ENCODE measurements around the gene ABCC1. TPM values are rescaled to one million over a fixed set of nuclear protein-coding genes. Genes with fewer than 3 reads are reported as not detected.

ABCC1 gene
- total RNA-seq, 1 donor from 2014 or later: 16.6 TPM

DNA sequence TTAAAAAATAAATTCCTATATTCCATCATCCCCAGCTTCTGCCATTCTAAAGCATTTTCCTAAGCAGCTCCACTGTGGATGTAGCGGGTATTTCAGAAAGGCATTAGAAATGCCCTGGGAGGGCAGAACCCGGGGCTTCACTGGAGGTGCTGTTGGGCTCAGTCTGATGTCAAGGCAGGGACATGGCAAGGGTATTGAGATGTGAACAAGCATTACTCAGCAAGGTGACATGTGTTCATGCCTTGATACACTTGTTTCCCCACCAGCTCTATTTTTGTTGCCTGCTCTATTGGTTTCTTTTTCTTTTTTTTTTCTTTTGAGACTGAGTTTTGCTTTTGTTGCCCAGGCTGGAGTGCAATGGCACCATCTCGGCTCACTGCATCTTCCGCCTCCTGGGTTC, 35.7 kb downstream of the ABCC1 start:
- DNase-seq (ENCODE audit: low spot score): no peak
- intact Hi-C loops (cut with DNase I): no loop called here

DNA sequence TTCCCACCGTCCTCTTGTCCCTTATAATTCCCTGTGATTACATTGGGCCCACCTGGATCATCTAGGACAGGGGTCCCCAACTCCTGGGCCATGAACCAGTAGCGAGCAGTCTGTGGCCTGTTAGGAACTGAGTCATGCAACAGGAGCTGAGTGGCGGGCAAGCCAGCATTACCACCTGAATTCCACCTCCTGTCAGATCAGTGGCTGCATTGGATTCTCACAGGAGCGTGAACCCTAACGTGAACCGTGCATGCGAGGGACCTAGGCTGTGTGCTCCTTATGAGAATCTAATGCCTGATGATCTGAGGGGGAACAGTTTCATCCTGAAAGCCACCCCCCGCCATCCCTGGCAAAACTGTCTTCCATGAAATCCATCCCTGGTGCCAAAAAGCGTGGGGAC, 36.8 kb downstream of the ABCC1 start:
- peak; percentile 29 for DNase-seq (ENCODE audit: low spot score)
- intact Hi-C loops (cut with DNase I): no loop called here

DNA sequence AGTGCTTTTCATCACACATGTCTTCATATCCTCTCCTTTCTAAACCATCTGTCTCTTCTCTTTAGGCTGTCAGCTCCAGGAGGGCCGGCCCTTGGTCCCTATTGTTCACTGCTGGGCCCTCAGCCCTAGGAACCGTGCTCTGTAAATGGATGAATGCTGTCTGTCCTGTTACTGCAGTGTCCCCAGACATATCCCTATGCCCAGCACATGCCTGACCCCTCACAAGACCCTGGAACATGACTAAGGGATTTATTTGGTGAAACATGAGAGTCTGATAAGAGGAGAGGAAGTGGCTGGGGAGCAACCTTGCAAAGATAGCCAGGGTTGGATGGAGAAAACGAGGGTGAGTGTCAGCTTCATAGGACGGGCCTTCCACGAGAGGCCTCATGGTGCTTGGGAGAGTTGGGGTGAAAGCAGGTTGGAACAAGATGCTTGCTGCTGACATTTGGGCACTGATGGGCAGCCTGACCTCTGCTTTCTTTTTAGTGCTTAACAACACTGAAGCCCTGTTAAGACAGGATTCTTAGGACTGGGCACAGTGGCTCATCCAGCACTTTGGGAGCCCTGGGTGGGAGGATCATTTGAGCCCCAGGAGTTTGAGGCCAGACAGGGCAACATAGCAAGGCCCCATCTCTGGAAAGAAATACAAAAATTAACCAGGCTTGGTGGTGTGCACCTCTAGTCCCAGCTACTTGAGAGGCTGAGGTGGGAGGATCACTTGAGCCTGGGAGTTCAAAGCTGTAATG, 39.0 kb downstream of the ABCC1 start:
- intact Hi-C loops (cut with DNase I): no loop called here
- no peak for DNase-seq (ENCODE audit: low spot score)

DNA sequence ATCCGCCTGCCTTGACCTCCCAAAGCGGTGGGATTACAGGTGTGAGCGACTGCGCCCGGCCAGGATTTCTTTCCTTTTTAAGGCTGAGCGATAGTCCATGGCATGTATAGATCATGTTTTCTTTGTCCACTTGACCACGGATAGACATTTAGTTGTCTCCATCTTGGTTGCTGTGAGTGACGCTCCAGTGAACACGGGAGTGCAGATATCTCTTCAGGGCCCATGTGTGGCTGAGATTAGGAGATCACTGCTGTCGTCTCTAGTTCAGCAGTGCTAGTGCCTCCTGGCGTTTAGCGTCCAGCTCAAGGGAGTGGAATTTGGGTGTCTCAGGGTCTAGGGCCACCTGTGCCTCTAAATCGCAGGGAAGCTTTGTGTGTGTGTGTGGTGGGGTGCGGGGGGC, 41.5 kb downstream of the ABCC1 start:
- DNase-seq (ENCODE audit: low spot score): no peak
- intact Hi-C loops (cut with DNase I): no loop called here

DNA sequence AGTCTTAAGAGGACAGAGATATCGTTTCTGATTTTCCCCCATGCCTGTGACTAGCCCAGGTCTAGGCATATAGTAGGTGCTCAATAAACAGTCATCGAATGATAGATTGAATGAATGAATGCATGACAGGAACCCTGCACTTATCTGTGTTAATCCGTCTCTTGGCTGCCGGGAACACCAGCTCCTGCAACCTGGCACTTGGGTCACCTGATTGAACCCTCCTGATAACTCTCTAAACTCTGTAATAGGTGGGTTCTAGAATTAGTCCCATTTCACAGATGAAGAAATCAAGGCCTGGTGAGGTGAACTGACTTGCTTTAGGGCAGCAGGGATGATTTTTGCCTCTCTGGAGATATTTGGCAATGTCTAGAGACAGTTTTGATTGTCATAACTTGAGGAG, 43.7 kb downstream of the ABCC1 start:
- intact Hi-C loops (cut with DNase I): no loop called here
- DNase-seq (ENCODE audit: low spot score): no peak

DNA sequence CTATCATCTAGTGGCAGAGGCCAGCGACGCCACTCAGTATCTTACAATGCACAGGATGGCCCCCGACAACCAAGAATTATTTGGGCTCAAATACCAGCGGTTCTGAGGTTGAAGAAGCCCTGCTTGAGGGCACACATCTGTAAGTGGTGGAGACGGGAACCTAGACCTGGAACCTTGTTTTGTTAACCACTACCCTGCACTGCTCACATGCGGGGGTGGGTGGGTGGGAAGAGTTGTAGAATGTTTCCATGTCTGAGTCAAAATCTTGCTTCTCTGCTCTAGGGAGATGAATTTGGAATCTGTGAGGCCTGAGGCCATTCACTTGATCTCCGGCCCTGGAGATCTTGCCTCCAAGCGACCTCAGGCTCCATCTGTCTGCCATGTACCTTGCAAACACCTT, 44.1 kb downstream of the ABCC1 start:
- no peak for DNase-seq (ENCODE audit: low spot score)
- intact Hi-C loops (cut with DNase I): no loop called here

- no peak for DNase-seq (ENCODE audit: low spot score)
- intact Hi-C loops (cut with DNase I): no loop called here
Observed at GRCh38 chr16:15993946-15994665, 44.7 kb downstream of the ABCC1 start.

- no peak for DNase-seq (ENCODE audit: low spot score)
- intact Hi-C loops (cut with DNase I): no loop called here
Observed at GRCh38 chr16:15996432-15997109, 47.2 kb downstream of the ABCC1 start.

GRCh38 chr16:16000685-16001084, 51.3 kb downstream of the ABCC1 start:
- intact Hi-C loops (cut with DNase I): no loop called here
- no peak for DNase-seq (ENCODE audit: low spot score)

DNA sequence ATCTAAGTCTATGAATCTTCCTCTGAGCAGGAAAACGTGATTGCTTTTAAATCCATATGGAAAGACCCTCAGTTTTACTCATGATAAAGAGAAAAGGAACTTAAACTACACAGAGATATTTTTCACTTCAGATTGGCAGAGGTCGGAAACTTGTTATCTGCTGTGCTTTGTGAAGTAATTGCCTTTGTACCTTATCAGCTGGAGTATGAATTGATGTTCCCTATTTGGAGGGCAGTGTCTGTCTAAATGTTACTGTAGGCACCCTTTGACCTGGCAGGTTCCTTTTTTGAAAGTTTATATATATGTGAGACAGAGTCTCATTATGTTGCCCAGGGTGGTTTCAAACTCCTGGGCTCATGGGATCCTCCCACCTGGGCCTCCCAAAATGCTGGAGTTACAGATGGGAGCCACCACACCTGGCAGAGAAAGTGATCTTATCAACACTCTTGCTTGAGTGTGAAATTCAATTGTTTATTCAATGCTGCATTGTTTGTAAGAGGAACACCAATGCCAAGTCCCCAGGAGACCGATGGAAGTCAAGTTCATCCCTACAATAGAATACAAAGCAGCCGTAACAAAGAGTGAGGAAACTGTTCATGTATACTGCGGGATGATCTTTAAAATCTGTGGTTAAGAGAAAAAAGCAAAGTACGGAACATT, 52.3 kb downstream of the ABCC1 start:
- DNase-seq (ENCODE audit: low spot score): no peak
- intact Hi-C loops (cut with DNase I): no loop called here

GRCh38 chr16:16003719-16004313, 54.4 kb downstream of the ABCC1 start:
- intact Hi-C loops (cut with DNase I): no loop called here
- DNase-seq (ENCODE audit: low spot score): no peak

DNA sequence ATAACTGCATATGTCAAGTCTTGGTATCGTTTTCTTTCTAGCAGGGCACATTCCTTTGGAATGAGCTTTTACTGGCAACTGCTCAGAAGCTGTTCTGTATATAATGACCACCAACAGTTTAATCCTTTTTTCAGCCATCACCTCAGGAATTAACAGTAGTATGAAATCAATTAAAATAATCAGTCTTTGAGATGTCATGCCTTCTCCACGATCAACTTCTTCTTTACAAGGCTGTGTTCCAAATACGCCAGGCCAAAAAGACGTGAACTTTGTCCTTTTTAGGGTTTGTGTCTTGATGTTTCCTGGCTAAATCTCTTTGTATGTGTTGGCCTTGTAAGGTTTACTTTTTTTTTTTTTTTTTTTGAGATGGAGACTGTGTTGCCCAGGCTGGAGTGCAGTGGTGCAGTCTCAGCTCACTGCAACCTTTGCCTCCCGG, 54.9 kb downstream of the ABCC1 start:
- intact Hi-C loops (cut with DNase I): no loop called here

GRCh38 chr16:16005721-16006120, 56.3 kb downstream of the ABCC1 start:
- DNase-seq (ENCODE audit: low spot score): no peak
- intact Hi-C loops (cut with DNase I): no loop called here

More for the DNA sequence above, 54.9 kb downstream of the ABCC1 start:
- no peak for DNase-seq (ENCODE audit: low spot score)

GRCh38 chr16:16006650-16007049, 57.2 kb downstream of the ABCC1 start:
- DNase-seq (ENCODE audit: low spot score): no peak
- intact Hi-C loops (cut with DNase I): no loop called here

DNA sequence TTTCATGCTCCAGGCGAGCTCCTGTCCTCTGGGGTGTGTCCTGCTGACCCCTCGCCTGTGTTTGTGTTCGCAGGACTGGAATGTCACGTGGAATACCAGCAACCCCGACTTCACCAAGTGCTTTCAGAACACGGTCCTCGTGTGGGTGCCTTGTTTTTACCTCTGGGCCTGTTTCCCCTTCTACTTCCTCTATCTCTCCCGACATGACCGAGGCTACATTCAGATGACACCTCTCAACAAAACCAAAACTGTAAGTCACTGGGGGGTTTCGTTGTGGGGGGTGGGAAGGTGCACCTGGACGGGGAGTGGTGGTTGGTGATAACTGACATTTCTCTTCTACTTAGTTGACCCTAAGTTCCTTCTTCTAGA, 58.3 kb downstream of the ABCC1 start:
- DNase-seq (ENCODE audit: low spot score): no peak
- intact Hi-C loops (cut with DNase I): no loop called here

DNA sequence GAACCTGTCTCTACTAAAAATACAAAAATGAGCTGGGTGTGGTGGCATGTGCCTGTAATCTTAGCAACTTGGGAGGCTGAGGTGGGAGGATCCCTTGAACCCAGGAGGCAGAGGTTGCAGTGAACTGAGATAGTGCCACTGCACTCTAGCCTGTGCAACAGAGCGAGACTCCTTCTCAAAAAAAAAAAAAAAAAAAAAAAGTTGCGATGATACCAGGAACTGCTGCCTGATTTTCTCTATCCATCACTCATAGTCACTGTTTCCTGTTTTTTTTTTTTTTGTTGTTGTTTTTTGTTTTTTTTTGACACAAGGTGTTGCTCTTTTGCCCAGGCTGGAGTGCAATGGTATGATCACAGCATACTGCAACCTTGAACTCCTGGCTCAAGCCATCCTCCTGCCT, 59.2 kb downstream of the ABCC1 start:
- intact Hi-C loops (cut with DNase I): no loop called here

GRCh38 chr16:16009401-16009800, 60.0 kb downstream of the ABCC1 start:
- DNase-seq (ENCODE audit: low spot score): no peak
- intact Hi-C loops (cut with DNase I): no loop called here

More for the DNA sequence above, 59.2 kb downstream of the ABCC1 start:
- no peak for DNase-seq (ENCODE audit: low spot score)

DNA sequence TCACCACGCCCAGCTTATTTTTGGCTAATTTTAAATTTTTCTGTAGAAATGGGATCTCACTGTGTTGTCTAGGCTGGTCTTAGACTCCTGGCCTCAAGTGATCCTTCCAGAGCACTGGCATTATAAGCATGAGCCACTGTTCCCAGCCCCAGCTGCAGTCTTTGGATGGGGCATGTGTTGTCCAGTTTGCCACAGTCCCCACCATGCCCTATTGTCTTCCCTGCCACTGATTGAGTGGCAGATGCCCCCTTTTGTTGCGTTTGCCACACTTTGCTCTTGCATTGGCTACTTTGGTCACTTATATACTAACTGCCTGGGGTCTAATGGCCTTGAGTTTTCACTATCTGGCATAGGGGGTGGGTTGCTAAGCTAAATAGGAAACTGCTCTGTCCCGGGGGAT, 60.8 kb downstream of the ABCC1 start:
- intact Hi-C loops (cut with DNase I): no loop called here
- DNase-seq (ENCODE audit: low spot score): no peak

DNA sequence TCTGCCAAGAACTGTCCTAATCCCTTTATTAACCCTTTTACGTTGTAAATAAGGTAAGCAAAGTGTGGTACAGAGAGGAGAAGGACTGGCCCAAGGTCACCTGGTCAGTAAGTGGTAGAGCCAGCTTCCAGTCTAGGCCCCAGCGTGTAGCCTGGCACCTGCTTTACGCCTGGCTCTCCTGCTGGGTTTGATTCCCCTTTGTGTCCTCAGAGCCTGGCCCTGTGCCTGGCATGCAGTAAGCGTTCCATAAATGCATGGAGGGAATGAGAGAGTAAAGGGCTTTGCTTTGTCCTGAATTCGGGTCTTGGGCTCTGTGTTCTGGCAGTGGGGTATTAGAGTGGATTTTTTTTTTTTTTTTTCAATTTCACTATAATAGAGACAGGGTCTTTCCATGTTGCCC, 62.7 kb downstream of the ABCC1 start:
- intact Hi-C loops (cut with DNase I): no loop called here
- no peak for DNase-seq (ENCODE audit: low spot score)

DNA sequence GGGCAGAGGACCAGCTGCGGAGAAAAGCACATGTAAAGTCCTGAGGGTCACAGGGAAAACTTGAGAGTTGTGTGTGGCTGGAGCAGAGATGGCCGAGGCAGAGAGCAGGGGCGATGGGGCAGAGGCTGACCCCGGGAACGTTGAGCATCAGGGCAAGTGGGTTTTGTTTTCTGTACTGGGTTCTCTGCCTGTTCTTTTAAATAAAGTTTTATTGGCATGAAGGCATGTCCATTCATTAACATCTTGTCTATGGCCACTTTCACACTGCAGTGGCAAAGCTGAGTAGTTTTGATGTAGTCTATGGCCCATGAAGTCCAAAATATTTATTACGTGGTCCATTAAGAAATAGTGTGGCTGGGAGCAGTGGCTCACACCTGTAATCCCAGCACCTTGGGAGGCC, 64.4 kb downstream of the ABCC1 start:
- intact Hi-C loops (cut with DNase I): no loop called here
- no peak for DNase-seq (ENCODE audit: low spot score)

Measured in cardiac septum (tissue), 1 donor.